K562 (cell line): ENCODE data around the gene ROMO1. TPM values are rescaled to one million over a fixed set of nuclear protein-coding genes. Genes with fewer than 3 reads are reported as not detected.

ENCODE experiments used
- AFF1 ChIP-seq, 2 experiments: fragments of 450-650 bp; IDR thresholded peaks; 2 replicates each; pipeline ENCODE4 v1.6.1; 2018; ENCODE audit warnings: mild to moderate bottlenecking in 2 of 2, low read depth in 1 of 2; ENCODE audit not compliant: partially characterized antibody in 2 of 2
- BRD4 ChIP-seq: fragments of 200-600 bp; sonication (generic); IDR thresholded peaks from 2 replicates; pipeline ENCODE4 v1.6.1; 2017; ENCODE audit warnings: inconsistent platforms
- DEAF1 ChIP-seq: fragments of 450-650 bp; formaldehyde crosslinking; IDR thresholded peaks from 2 replicates; pipeline ENCODE4 v1.4.0; 2020; ENCODE audit warnings: mild to moderate bottlenecking, moderate library complexity
- ERF ChIP-seq: fragments of 450-650 bp; formaldehyde crosslinking; IDR thresholded peaks from 2 replicates; pipeline ENCODE4 v1.4.0; 2020; ENCODE audit warnings: mild to moderate bottlenecking, mixed read lengths
- ESRRA ChIP-seq: fragments of 450-650 bp; IDR thresholded peaks from 2 replicates; pipeline ENCODE4 v1.6.1; 2014; ENCODE audit warnings: low read depth, mild to moderate bottlenecking, moderate library complexity, borderline replicate concordance
- HBP1 ChIP-seq: fragments of 450-650 bp; formaldehyde crosslinking; IDR thresholded peaks from 2 replicates; pipeline ENCODE4 v1.4.0; 2022; ENCODE audit warnings: missing genetic modification characterization
- NCOA1 ChIP-seq: fragments of 450-650 bp; IDR thresholded peaks from 2 replicates; pipeline ENCODE4 v1.6.1; 2016; ENCODE audit warnings: low read depth
- NKRF ChIP-seq: fragments of 450-650 bp; IDR thresholded peaks from 2 replicates; pipeline ENCODE4 v1.6.1; 2016; ENCODE audit warnings: borderline replicate concordance
- OTX1 ChIP-seq: fragments of 450-650 bp; formaldehyde crosslinking; IDR thresholded peaks from 2 replicates; pipeline ENCODE4 v1.4.0; 2022; ENCODE audit warnings: mild to moderate bottlenecking
- POLR2B ChIP-seq: fragments of 450-650 bp; IDR thresholded peaks from 2 replicates; pipeline ENCODE4 v1.6.1; 2018; ENCODE audit warnings: low read depth; ENCODE audit not compliant: partially characterized antibody
- RCOR1 ChIP-seq, 2 experiments: IDR thresholded peaks; 2 replicates each; pipeline ENCODE4 v1.6.1; 2012; ENCODE audit warnings: low read depth in 2 of 2, low read length in 2 of 2, borderline replicate concordance in 1 of 2, improper control_type of control experiment in 1 of 2
- SMARCA4 ChIP-seq: fragments of 450-650 bp; IDR thresholded peaks from 2 replicates; pipeline ENCODE4 v1.6.1; 2016
- SNIP1 ChIP-seq: fragments of 450-650 bp; IDR thresholded peaks from 2 replicates; pipeline ENCODE4 v1.7.1; 2017; ENCODE audit warnings: low read depth, mild to moderate bottlenecking
- SOX6 ChIP-seq: fragments of 450-650 bp; IDR thresholded peaks from 2 replicates; pipeline ENCODE4 v1.6.1; 2014; ENCODE audit warnings: mild to moderate bottlenecking
- TCF3 ChIP-seq: sonication (generic); formaldehyde crosslinking; IDR thresholded peaks from 2 replicates; pipeline ENCODE4 v1.4.0; 2020; ENCODE audit warnings: mild to moderate bottlenecking, missing genetic modification reagents
- ZNF133 ChIP-seq: fragments of 250-450 bp; sonication (Bioruptor Pico); IDR thresholded peaks from 2 replicates; pipeline ENCODE4 v1.4.0; 2020; ENCODE audit warnings: mild to moderate bottlenecking
- ZNF384 ChIP-seq: IDR thresholded peaks from 2 replicates; pipeline ENCODE4 v1.6.1; 2012; ENCODE audit warnings: low read depth, low read length, improper control_type of control experiment
- ZNF668 ChIP-seq: fragments of 250-450 bp; sonication (Bioruptor Pico); IDR thresholded peaks from 2 replicates; pipeline ENCODE4 v1.8.0; 2022; ENCODE audit warnings: mild to moderate bottlenecking, inconsistent platforms
- polyA plus RNA-seq, 8 experiments: library from polyadenylated mRNA; depleted of rRNA in 4 of 8; stranded (reverse) in 5 of 8; unstranded in 3 of 8; fragments of >200 nt; fragmentation: Nextera tagmentation in 2 of 8; fragmentation: Illumina TruSeq in 1 of 8; extraction: Ambion mirVana in 2 of 8; extraction: Trizol in 1 of 8; gene quantifications; 2 replicates each; pipeline versions ENCODE4 v1.2.1 to v1.2.3, GENCODE V29; 2011 to 2014; ENCODE audit warnings: inconsistent platforms in 1 of 8, missing spikeins in 1 of 8
- total RNA-seq, 7 experiments: library from RNA; depleted of rRNA in 6 of 7; stranded (reverse); fragments of >200 nt in 6 of 7; fragmentation: Illumina TruSeq in 2 of 7; extraction: Trizol in 2 of 7; gene quantifications; 2 replicates each; pipeline versions ENCODE4 v1.2.1 to v1.2.3, GENCODE V29; 2011 to 2021; ENCODE audit warnings: low replicate concordance in 1 of 7

ROMO1 gene
- total and polyA plus RNA-seq, 9 of the 15 experiments (the other 6 are each of a cell fraction or from before 2014, with no cell fraction given), result 31.8 to 741 (median 226) TPM

- TF ChIP-seq ESRRA (peak; percentile 69), SMARCA4 (peak; percentile 67; the same call in 1 of the 2 replicates), HBP1 (peak; percentile 63; the same call in 1 of the 2 replicates), ERF (CRISPR knock-in tag) (0 out of 2 replicates have a peak, but pooled peaks have one; percentile 41), RCOR1 (IDR thresholded peaks at IDR 0.05; ENCODE audit: borderline replicate concordance in 1 of 2, low read depth in 2 of 2, low read length in 2 of 2) (peak in 1 of 2 experiments; percentile 66; a peak in 1 of 4 replicates), OTX1 (CRISPR knock-in tag) (peak; percentile 94; the same call in 1 of the 2 replicates), NKRF (peak; percentile 72; the same call in 1 of the 2 replicates), TCF3 (CRISPR knock-in tag) (no peak), NCOA1 (peak; percentile 5; the same call in 1 of the 2 replicates), ZNF133 (CRISPR knock-in tag) (no peak), POLR2B (peak; percentile 91), BRD4 (peak; percentile 36), SOX6 (no peak), AFF1 (IDR thresholded peaks at IDR 0.05; ENCODE audit: low read depth in 1 of 2, partially characterized antibody in 2 of 2) (peak; percentile 72 to 79), ZNF668 (CRISPR knock-in tag) (0 out of 2 replicates have a peak, but pooled peaks have one; percentile 6), SNIP1 (0 out of 2 replicates have a peak, but pooled peaks have one; percentile 21), DEAF1 (CRISPR knock-in tag) (0 out of 2 replicates have a peak, but pooled peaks have one; percentile 13), ZNF384 (0 out of 2 replicates have a peak, but pooled peaks have one; percentile 31)
These were observed 43.7 kb downstream of the ROMO1 start (continued) for GRCh38 chr20:35742741-35743523.
